Tibial nerve (tissue), 4 donors: Measurements from ENCODE around the gene USP50. TPM values are rescaled to one million over a fixed set of nuclear protein-coding genes. Genes with fewer than 3 reads are reported as not detected.
"Not testable (repeated sequence)": the region's sequence is repeated elsewhere in the genome, so short reads cannot be mapped to it uniquely, and the experiment has no call there.

Experiments
- DNase-seq, 2 donors: peaks; one replicate each; pipeline ENCODE4 v3.0.0-alpha.2; 2019; ENCODE audit warnings: low spot score in 2 of 2
- H3K27ac ChIP-seq, 4 donors: fragments of 200-600 bp; sonication (generic) in 3 of 4; one replicate each; pipeline ENCODE4 v1.5.1; 2017 to 2019; ENCODE audit warnings: mild to moderate bottlenecking in 1 of 4
- H3K27me3 ChIP-seq, 2 donors: fragments of 200-600 bp; sonication (generic) in 1 of 2; one replicate each; pipeline versions ENCODE4 v1.5.1 to v1.6.0; 2017 to 2019
- H3K36me3 ChIP-seq, 3 donors: fragments of 200-600 bp; sonication (generic); one replicate each; pipeline ENCODE4 v1.5.1; 2018 to 2019
- H3K4me1 ChIP-seq, 4 donors: fragments of 200-600 bp; sonication (generic) in 3 of 4; one replicate each; pipeline ENCODE4 v1.5.1; 2017 to 2019
- H3K4me3 ChIP-seq, 4 donors: fragments of 200-600 bp; sonication (generic) in 3 of 4; one replicate each; pipeline ENCODE4 v1.5.1; 2017 to 2019; ENCODE audit warnings: mild to moderate bottlenecking in 1 of 4, moderate library complexity in 1 of 4
- H3K9me3 ChIP-seq, 4 donors: fragments of 200-600 bp; sonication (generic) in 3 of 4; one replicate each; pipeline ENCODE4 v1.5.1; 2017 to 2019
- CTCF ChIP-seq, 5 experiments: fragments of 200-600 bp in 3 of 5; fragments of 450-650 bp in 2 of 5; sonication (generic) in 3 of 5; IDR thresholded peaks; one replicate each; pipeline ENCODE4 v1.5.1; 2016 to 2019; ENCODE audit warnings: antibody characterized with exemption in 5 of 5, mild to moderate bottlenecking in 3 of 5, moderate library complexity in 2 of 5
- EP300 ChIP-seq, 2 donors: sonication (generic); formaldehyde crosslinking; IDR thresholded peaks; one replicate each; pipeline ENCODE4 v1.6.1; 2017; ENCODE audit warnings: antibody characterized with exemption in 2 of 2, mild to moderate bottlenecking in 1 of 2
- POLR2A ChIP-seq, 2 donors: fragments of 450-650 bp; IDR thresholded peaks; one replicate each; pipeline ENCODE4 v1.6.1; 2017; ENCODE audit warnings: antibody characterized with exemption in 2 of 2, mild to moderate bottlenecking in 2 of 2, moderate library complexity in 2 of 2
- WGBS, 2 donors: methylation state at CpG; one replicate each; pipeline ENCODE4 v1.1.5; 2018; 5-methylcytosine and 5-hydroxymethylcytosine counted together
- total RNA-seq, 4 donors: library from RNA; depleted of rRNA; stranded (reverse); fragments of >200 nt; gene quantifications; one replicate each; pipeline ENCODE4 v1.1.0, GENCODE V29; 2016

The USP50 gene
- total RNA-seq, 4 donors from 2014 or later: 1.5 to 2.2 TPM; not detected in 2

GRCh38 chr15:50513001-50513400 is 33.5 kb downstream of the USP50 start:
- no peak overlapping the region for H3K4me3 ChIP-seq
- H3K9me3 ChIP-seq: peaks cover 0 to 14% (median 0%) of the 10 kb centered on the region in 4 donors
- TF ChIP-seq CTCF (IDR thresholded peaks at IDR 0.05) (no peak), EP300 (IDR thresholded peaks at IDR 0.05) (no peak), POLR2A (IDR thresholded peaks at IDR 0.05) (no peak)
- H3K27ac ChIP-seq: no peak overlapping the region
- H3K27me3 ChIP-seq: no peaks in the 10 kb centered on the region
- no peak for DNase-seq
- no peaks in the 10 kb centered on the region for H3K4me1 ChIP-seq
- peaks cover 0 to 35% (median 4%) of the 10 kb centered on the region in 3 donors for H3K36me3 ChIP-seq

- Histone ChIP-seq H3K9me3 (peaks cover 0 to under 1% (median 0%) of the 10 kb centered on the region in 4 donors), H3K4me1 (no peaks in the 10 kb centered on the region), H3K36me3 (peaks cover 0 to 44% (median 3%) of the 10 kb centered on the region in 3 donors), H3K27me3 (no peaks in the 10 kb centered on the region), H3K4me3 (no peak overlapping the region), H3K27ac (no peak overlapping the region)
- no peak for DNase-seq
- no peak for TF ChIP-seq CTCF (IDR thresholded peaks at IDR 0.05)
- no peak for TF ChIP-seq EP300 (IDR thresholded peaks at IDR 0.05)
- TF ChIP-seq POLR2A (IDR thresholded peaks at IDR 0.05): no peak
- WGBS, 2 donors: 75 to 82% methylated on average over 8 of the region's 8 CpGs
Observed at GRCh38 chr15:50506121-50506520, 40.3 kb downstream of the USP50 start.

GRCh38 chr15:50505656-50506055 is 40.8 kb downstream of the USP50 start:
- H3K27ac ChIP-seq, H3K9me3 ChIP-seq, DNase-seq, H3K4me3 ChIP-seq, H3K4me1 ChIP-seq, H3K27me3 ChIP-seq: not testable (repeated sequence)
- 81 to 86% methylated on average over 2 of the region's 2 CpGs for WGBS, 2 donors
- H3K36me3 ChIP-seq: peaks cover 0 to 44% (median 3%) of the 10 kb centered on the region in 3 donors

GRCh38 chr15:50503144-50503543 is 43.3 kb downstream of the USP50 start:
- H3K27me3 ChIP-seq: no peaks in the 10 kb centered on the region
- no peaks in the 10 kb centered on the region for H3K4me1 ChIP-seq
- H3K27ac ChIP-seq: no peak overlapping the region
- H3K4me3 ChIP-seq: no peak overlapping the region
- no peak for DNase-seq
- WGBS, 2 donors: 93 to 94% methylated on average over 7 of the region's 7 CpGs
- no peaks in the 10 kb centered on the region for H3K9me3 ChIP-seq
- peaks cover 0 to 67% (median 11%) of the 10 kb centered on the region in 3 donors for H3K36me3 ChIP-seq
- no peak for TF ChIP-seq CTCF (IDR thresholded peaks at IDR 0.05)
- no peak for TF ChIP-seq POLR2A (IDR thresholded peaks at IDR 0.05)
- TF ChIP-seq EP300 (IDR thresholded peaks at IDR 0.05): no peak

GRCh38 chr15:50501815-50502214 is 44.7 kb downstream of the USP50 start:
- TF ChIP-seq CTCF (IDR thresholded peaks at IDR 0.05) (no peak), POLR2A (IDR thresholded peaks at IDR 0.05) (no peak), EP300 (IDR thresholded peaks at IDR 0.05) (no peak)
- H3K27ac ChIP-seq: no peak overlapping the region
- WGBS, 2 donors: 91 to 93% methylated on average over 4 of the region's 4 CpGs
- no peak overlapping the region for H3K4me3 ChIP-seq
- no peaks in the 10 kb centered on the region for H3K27me3 ChIP-seq
- H3K9me3 ChIP-seq: no peaks in the 10 kb centered on the region
- H3K4me1 ChIP-seq: no peaks in the 10 kb centered on the region
- no peak for DNase-seq
- H3K36me3 ChIP-seq: peaks cover 0 to 81% (median 11%) of the 10 kb centered on the region in 3 donors

- WGBS, 2 donors: 54 to 76% methylated on average over 3 of the region's 3 CpGs
- TF ChIP-seq POLR2A (IDR thresholded peaks at IDR 0.05) (no peak), EP300 (IDR thresholded peaks at IDR 0.05) (no peak), CTCF (IDR thresholded peaks at IDR 0.05) (no peak)
- H3K27ac ChIP-seq: no peak overlapping the region
- no peaks in the 10 kb centered on the region for H3K9me3 ChIP-seq
- DNase-seq: no peak
- H3K27me3 ChIP-seq: no peaks in the 10 kb centered on the region
- H3K36me3 ChIP-seq: peaks cover 0 to 95% (median 11%) of the 10 kb centered on the region in 3 donors
- no peaks in the 10 kb centered on the region for H3K4me1 ChIP-seq
- no peak overlapping the region for H3K4me3 ChIP-seq
Observed at GRCh38 chr15:50500352-50500751, 46.1 kb downstream of the USP50 start.
